Rectal smooth muscle tissue (tissue), 1 donor: Measurements from ENCODE around the gene METTL5.
"Not testable (repeated sequence)": the region's sequence is repeated elsewhere in the genome, so short reads cannot be mapped to it uniquely, and the experiment has no call there.

Experiments used
- H3K27ac ChIP-seq: one replicate; pipeline ENCODE4 v1.7.0; 2013; ENCODE audit warnings: low read depth, low read length, inconsistent platforms
- H3K27me3 ChIP-seq: one replicate; pipeline ENCODE4 v1.7.0; 2013; ENCODE audit warnings: low read length; ENCODE audit not compliant: control insufficient read depth, insufficient read depth
- H3K36me3 ChIP-seq: one replicate; pipeline ENCODE4 v1.7.0; 2013; ENCODE audit warnings: low read length; ENCODE audit not compliant: control insufficient read depth, insufficient read depth
- H3K4me1 ChIP-seq: one replicate; pipeline ENCODE4 v1.7.0; 2013; ENCODE audit warnings: low read length; ENCODE audit not compliant: control insufficient read depth, insufficient read depth
- H3K4me3 ChIP-seq: one replicate; pipeline ENCODE4 v1.7.0; 2013; ENCODE audit warnings: low read length
- H3K9ac ChIP-seq: one replicate; pipeline ENCODE4 v1.7.0; 2013; ENCODE audit warnings: low read length

Gene METTL5

GRCh38 chr2:169849710-169850109, 25.0 kb upstream of the METTL5 start:
- H3K27ac ChIP-seq = no peak overlapping the region
- H3K4me1 ChIP-seq = no peaks in the 10 kb centered on the region
- no peaks in the 10 kb centered on the region for H3K36me3 ChIP-seq
- no peak overlapping the region for H3K9ac ChIP-seq
- no peaks in the 10 kb centered on the region for H3K27me3 ChIP-seq
- H3K4me3 ChIP-seq = no peak overlapping the region

GRCh38 chr2:169848959-169849693, 24.4 kb upstream of the METTL5 start:
- H3K27me3 ChIP-seq, H3K4me1 ChIP-seq, H3K9ac ChIP-seq, H3K4me3 ChIP-seq, H3K27ac ChIP-seq, H3K36me3 ChIP-seq: not testable (repeated sequence)

DNA sequence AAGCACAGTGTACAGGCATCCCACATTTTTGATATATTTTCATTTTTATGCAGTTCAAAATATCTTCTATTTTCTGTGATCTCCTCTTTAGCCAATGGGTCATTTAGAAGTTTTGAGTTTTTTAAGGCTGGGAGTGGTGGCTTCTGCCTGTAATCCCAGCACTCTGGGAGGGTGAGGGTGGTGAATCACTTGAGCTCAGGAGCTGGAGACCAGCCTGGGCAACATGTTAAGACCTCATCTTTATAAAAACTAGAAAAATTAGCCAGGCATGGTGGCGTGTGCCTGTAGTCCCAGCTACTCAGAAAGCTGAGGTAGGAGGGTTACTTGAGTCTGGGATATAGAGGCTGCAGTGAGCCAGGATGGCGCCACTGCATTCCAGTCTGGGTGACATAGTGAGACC, 20.3 kb upstream of the METTL5 start:
- Histone ChIP-seq H3K27me3 (no peaks in the 10 kb centered on the region), H3K27ac (no peak overlapping the region), H3K4me3 (no peak overlapping the region), H3K4me1 (peaks cover 5% of the 10 kb centered on the region), H3K9ac (no peak overlapping the region), H3K36me3 (no peaks in the 10 kb centered on the region)

DNA sequence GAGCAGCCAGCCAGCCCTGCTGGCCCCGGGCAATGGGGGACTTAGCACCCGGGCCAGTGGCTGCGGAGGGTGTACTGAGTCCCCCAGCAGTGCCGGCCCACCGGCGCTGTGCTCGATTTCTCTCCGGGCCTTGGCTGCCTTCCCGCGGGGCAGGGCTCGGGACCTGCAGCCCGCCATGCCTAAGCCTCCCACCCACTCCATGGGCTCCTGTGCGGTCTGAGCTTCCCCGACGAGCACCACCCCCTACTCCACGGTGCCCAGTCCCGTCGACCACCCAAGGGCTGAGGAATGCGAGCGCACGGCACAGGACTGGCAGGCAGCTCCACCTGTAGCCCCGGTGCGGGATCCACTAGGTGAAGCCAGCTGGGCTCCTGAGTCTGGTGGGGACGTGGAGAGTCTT, 16.9 kb upstream of the METTL5 start:
- peaks cover 12% of the 10 kb centered on the region for H3K4me1 ChIP-seq
- H3K4me3 ChIP-seq, H3K27me3 ChIP-seq, H3K36me3 ChIP-seq, H3K9ac ChIP-seq, H3K27ac ChIP-seq: not testable (repeated sequence)

- Histone ChIP-seq H3K4me1 (peaks cover 12% of the 10 kb centered on the region), H3K27me3 (no peaks in the 10 kb centered on the region), H3K36me3 (no peaks in the 10 kb centered on the region), H3K4me3 (no peak overlapping the region), H3K9ac (no peak overlapping the region), H3K27ac (no peak overlapping the region)
Measured at GRCh38 chr2:169840747-169841142, 16.0 kb upstream of the METTL5 start.

DNA sequence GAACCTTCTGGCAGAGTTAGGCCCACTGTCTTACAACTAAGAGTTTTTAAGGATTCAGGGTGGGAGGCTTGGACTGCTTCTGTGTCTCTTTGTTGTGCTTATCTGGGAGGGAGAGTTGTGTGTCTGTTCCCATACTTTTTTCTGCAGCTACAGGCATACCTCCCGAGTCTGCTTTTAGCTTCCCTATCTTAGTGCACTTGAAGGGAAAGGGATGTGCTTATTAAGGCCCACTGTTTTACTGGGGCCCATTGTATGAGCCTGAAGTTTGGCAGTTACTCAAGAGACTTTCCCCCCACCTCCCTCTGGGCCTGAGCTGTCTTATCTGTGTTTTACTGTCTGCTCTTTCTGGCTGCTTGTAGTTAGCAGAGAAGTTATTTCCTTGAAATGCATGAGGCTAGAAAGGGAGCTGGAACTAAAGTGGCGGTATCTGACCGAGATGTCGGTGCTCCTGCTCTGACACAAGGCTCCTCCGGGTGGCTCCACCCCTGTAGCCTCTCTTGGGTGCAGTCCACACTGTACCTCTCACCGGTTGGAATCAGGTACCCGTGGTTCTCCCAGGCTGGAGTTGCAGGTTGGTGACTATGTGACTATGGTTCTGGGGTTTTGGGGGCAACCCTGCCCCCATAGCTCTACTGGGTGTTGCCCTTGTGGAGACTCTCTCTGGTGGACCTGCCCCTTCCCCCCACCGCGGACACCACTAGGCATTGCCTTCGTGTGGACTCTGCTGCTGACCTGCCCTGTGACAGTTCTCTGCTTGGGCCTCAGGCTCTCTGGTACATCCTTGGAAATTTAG, 15.4 kb upstream of the METTL5 start:
- Histone ChIP-seq H3K27ac (no peak overlapping the region), H3K4me3 (no peak overlapping the region), H3K27me3 (no peaks in the 10 kb centered on the region), H3K9ac (no peak overlapping the region), H3K36me3 (no peaks in the 10 kb centered on the region), H3K4me1 (peaks cover 12% of the 10 kb centered on the region)

DNA sequence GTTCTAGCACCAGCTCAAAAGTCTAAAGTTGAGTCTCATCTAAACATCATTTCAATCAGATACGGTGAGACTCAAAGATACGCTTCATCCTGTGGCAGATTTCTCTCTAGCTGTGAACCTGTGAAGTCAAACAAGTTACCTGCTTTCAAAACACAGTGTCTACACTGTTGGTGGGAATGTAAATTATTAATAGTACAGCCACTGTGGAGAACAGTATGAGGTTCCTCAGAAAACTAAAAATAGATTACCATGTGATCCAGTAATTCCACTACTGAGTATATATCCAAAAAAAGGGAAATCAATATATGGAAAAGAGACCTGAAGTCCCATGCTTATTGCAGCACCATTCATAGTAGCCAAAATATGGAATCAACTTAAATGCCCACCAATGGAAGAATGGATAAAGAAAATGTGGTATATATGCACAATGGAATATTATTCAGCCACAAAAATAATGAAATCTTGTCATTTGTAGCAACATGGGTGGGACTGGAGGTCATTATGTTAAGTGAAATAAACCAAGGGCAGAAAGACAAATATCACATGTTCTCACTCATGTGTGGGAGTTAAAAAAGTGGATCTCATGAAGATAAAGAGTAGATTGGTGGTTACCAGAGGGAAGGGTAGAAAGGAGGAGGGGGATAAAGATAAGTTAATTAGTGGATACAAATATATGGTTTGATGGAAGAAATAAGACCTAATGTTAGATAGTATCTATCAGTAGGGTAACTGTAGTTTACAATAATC, 14.2 kb upstream of the METTL5 start:
- no peaks in the 10 kb centered on the region for H3K27me3 ChIP-seq
- no peaks in the 10 kb centered on the region for H3K36me3 ChIP-seq
- H3K4me1 ChIP-seq = peaks cover 12% of the 10 kb centered on the region
- H3K9ac ChIP-seq = no peak overlapping the region
- H3K27ac ChIP-seq = no peak overlapping the region
- no peak overlapping the region for H3K4me3 ChIP-seq

DNA sequence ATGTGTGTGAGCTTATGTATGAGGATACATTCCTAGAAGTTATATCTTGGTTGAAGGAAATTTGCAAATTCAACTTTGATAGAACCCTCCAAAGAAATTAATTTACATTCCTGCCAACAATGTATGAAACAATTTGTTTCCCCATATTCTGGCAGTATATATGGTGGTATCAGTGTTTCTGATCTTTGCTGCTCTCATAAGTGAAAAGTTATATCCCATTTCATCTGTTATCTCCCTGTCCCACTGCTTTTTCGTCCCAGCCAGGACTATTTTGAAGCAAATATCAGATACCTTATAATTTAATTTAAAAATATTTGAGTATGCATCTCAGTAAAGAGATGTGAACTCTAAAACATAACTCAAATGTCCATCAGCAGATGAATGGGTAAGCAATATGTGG, 9.7 kb upstream of the METTL5 start:
- Histone ChIP-seq H3K27ac (no peak overlapping the region), H3K4me3 (no peak overlapping the region), H3K9ac (no peak overlapping the region), H3K4me1 (peaks cover 8% of the 10 kb centered on the region), H3K27me3 (no peaks in the 10 kb centered on the region), H3K36me3 (no peaks in the 10 kb centered on the region)

DNA sequence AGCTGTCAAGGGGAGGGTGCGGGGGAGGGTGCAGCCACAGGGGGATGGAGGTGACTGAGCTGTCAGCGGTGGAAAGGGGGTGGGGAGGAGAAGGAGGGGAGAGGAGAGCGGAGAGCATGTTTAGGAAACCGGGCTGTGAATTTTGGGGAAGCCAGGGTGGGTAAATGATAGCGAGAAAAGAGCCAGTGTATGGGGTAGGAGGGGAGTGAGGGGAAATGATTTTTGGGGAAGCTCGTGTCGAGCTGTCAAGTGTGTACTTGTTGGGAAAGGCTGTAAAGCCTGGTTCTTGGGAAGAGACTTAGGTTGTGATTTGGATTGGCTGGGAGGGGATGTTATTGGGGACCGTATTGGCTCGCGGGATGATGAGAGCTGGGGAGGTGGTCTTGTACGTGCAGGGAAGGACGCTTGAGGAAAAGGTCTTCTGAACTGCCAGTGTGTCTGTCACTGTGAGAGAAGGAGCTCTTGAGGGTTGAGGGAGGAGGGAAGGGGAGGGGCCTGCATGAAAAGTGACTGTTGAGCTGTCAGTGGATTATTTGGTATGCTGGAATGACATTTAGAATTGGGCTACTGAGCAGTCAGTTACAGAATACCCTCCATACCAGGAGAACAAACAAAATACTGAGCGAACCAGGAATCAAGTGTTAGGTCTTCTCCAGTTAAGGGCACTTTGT, 3.6 kb upstream of the METTL5 start:
- Histone ChIP-seq H3K36me3 (no peaks in the 10 kb centered on the region), H3K27ac (peak overlapping the region; percentile 87), H3K27me3 (no peaks in the 10 kb centered on the region), H3K4me3 (peak overlapping the region; percentile 95), H3K4me1 (peaks cover 10% of the 10 kb centered on the region), H3K9ac (peak overlapping the region; percentile 78)

- Histone ChIP-seq H3K9ac (peak within 1 kb of the TSS; percentile 78), H3K36me3 (no peaks in the 10 kb centered on the region), H3K4me1 (peaks cover 10% of the 10 kb centered on the region), H3K4me3 (peak within 1 kb of the TSS; percentile 95), H3K27me3 (no peaks in the 10 kb centered on the region), H3K27ac (peak within 1 kb of the TSS; percentile 87)
Measured at GRCh38 chr2:169827272-169828140, 2.8 kb upstream of the METTL5 start, which contains the start of gene UBR3. TSS of gene UBR3 (plus strand) at chr2:169827454. CDS start at chr2:169827508, 54 bp downstream.

DNA sequence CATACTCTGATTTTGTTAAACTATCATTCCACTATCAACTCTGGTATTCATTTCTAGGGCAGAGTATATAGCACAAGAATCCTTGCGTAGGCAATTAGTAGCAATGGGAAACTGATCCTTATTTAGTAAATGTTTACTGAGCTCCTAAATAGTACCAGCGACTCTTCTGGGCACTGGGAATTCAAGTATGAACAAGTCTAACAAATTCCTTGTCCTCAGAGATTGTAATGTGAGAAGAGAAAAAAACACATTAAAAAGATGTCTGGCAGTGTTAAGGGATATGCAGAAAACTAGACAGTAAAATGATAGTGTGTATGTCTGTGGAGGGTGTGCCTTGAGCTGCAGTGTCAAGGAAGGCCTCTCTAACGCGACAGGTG, 721 bp downstream of the METTL5 start:
- no peak overlapping the region for H3K27ac ChIP-seq
- peak overlapping the region; percentile 84 for H3K4me3 ChIP-seq
- peaks cover 4% of the 10 kb centered on the region for H3K4me1 ChIP-seq
- peaks cover under 1% of the 10 kb centered on the region for H3K36me3 ChIP-seq
- H3K9ac ChIP-seq = peak overlapping the region; percentile 59
- no peaks in the 10 kb centered on the region for H3K27me3 ChIP-seq
